A549 (cell line): Measurements from ENCODE around the gene TFAP2B.

ENCODE experiments used
- CTCF ChIP-seq: fragments of >200 bp; sonication (Bioruptor Twin); formaldehyde crosslinking; IDR thresholded peaks from 3 replicates; pipeline ENCODE4 v1.5.1; 2016
- RAD21 ChIP-seq, 2 experiments: fragments of >200 bp in 1 of 2; sonication (Bioruptor Twin) in 1 of 2; formaldehyde crosslinking in 1 of 2; IDR thresholded peaks in 1 of 2; conservative IDR thresholded peaks in 1 of 2; 2 replicates in 1 of 2; 3 replicates in 1 of 2; pipeline ENCODE4 v1.6.1; 2012 to 2018; ENCODE audit warnings: inconsistent platforms in 1 of 2

- TF ChIP-seq RAD21 (conservative IDR thresholded peaks at IDR 0.05 in 1 of 2, IDR thresholded peaks at IDR 0.05 in 1 of 2) = no peak
- no peak for TF ChIP-seq CTCF
These were observed 7.5 kb downstream of the TFAP2B start for GRCh38 chr6:50826037-50826761.
